Trophoblast cell (in vitro differentiated cells and primary cell): ENCODE results near the gene SPACA6.
A peak's percentile ranks its signal among the peaks of the same experiment; 100 is the strongest.

Source experiments
- DNase-seq, 2 donors: peaks; one replicate each; pipeline ENCODE4 v3.0.0-alpha.2; 2016
- H2AFZ ChIP-seq: 2 replicates; pipeline ENCODE4 v1.6.1; 2013; ENCODE audit warnings: low read length, moderate library complexity, mild to moderate bottlenecking; ENCODE audit not compliant: insufficient read depth, poor library complexity
- H2AK5ac ChIP-seq: 2 replicates; pipeline ENCODE4 v1.6.1; 2013; ENCODE audit warnings: mild to moderate bottlenecking, low read length
- H2BK120ac ChIP-seq: 2 replicates; pipeline ENCODE4 v1.6.1; 2013; ENCODE audit warnings: low read length, mild to moderate bottlenecking, moderate library complexity; ENCODE audit not compliant: insufficient read depth, poor library complexity
- H2BK12ac ChIP-seq: 2 replicates; pipeline ENCODE4 v1.6.1; 2013; ENCODE audit warnings: mild to moderate bottlenecking, low read length, moderate library complexity
- H2BK5ac ChIP-seq: 2 replicates; pipeline ENCODE4 v1.6.1; 2013; ENCODE audit warnings: low read length, low read depth, moderate library complexity, mild to moderate bottlenecking; ENCODE audit not compliant: poor library complexity
- H3K14ac ChIP-seq: 2 replicates; pipeline ENCODE4 v1.6.1; 2013; ENCODE audit warnings: mild to moderate bottlenecking, low read length
- H3K18ac ChIP-seq: 2 replicates; pipeline ENCODE4 v1.6.1; 2013; ENCODE audit warnings: mild to moderate bottlenecking, low read length
- H3K23ac ChIP-seq: 2 replicates; pipeline ENCODE4 v1.6.1; 2013; ENCODE audit warnings: low read length
- H3K27ac ChIP-seq: 2 replicates; pipeline ENCODE4 v1.5.1; 2013; ENCODE audit warnings: low read depth, mild to moderate bottlenecking, inconsistent platforms, low read length, moderate library complexity
- H3K27me3 ChIP-seq: 2 replicates; pipeline ENCODE4 v1.6.1; 2013; ENCODE audit warnings: inconsistent platforms, mild to moderate bottlenecking, low read length, moderate library complexity; ENCODE audit not compliant: insufficient read depth
- H3K36me3 ChIP-seq, 2 experiments: 1 replicate in 1 of 2; 2 replicates in 1 of 2; pipeline ENCODE4 v1.6.1; 2013; ENCODE audit warnings: low read length in 2 of 2, mild to moderate bottlenecking in 2 of 2, moderate library complexity in 1 of 2; ENCODE audit not compliant: insufficient read depth in 2 of 2, control insufficient read depth in 1 of 2
- H3K4ac ChIP-seq: 2 replicates; pipeline ENCODE4 v1.6.1; 2013; ENCODE audit warnings: low read depth, mild to moderate bottlenecking, low read length, moderate library complexity
- H3K4me1 ChIP-seq, 2 experiments: 1 replicate in 1 of 2; 2 replicates in 1 of 2; pipeline ENCODE4 v1.6.1; 2013; ENCODE audit warnings: low read length in 2 of 2, mild to moderate bottlenecking in 2 of 2, moderate library complexity in 1 of 2; ENCODE audit not compliant: insufficient read depth in 2 of 2, control insufficient read depth in 1 of 2
- H3K4me2 ChIP-seq: 2 replicates; pipeline ENCODE4 v1.6.1; 2013; ENCODE audit warnings: inconsistent platforms, mild to moderate bottlenecking, low read length, moderate library complexity
- H3K4me3 ChIP-seq: 2 replicates; pipeline ENCODE4 v1.5.1; 2013; ENCODE audit warnings: mild to moderate bottlenecking, low read depth, low read length, inconsistent platforms
- H3K79me1 ChIP-seq: one replicate; pipeline ENCODE4 v1.6.1; 2013; ENCODE audit warnings: low read length
- H3K79me2 ChIP-seq: 2 replicates; pipeline ENCODE4 v1.6.1; 2013; ENCODE audit warnings: low read length, mild to moderate bottlenecking; ENCODE audit not compliant: control insufficient read depth, insufficient read depth, poor library complexity
- H3K9ac ChIP-seq: 2 replicates; pipeline ENCODE4 v1.6.1; 2013; ENCODE audit warnings: mild to moderate bottlenecking, low read length
- H3K9me3 ChIP-seq: 2 replicates; pipeline ENCODE4 v1.6.1; 2013; ENCODE audit warnings: low read depth, mild to moderate bottlenecking, control low read depth, inconsistent platforms, low read length; ENCODE audit not compliant: insufficient read depth
- H4K12ac ChIP-seq: 2 replicates; pipeline ENCODE4 v1.6.1; 2013; ENCODE audit warnings: low read depth, mild to moderate bottlenecking, low read length, moderate library complexity
- H4K8ac ChIP-seq: 2 replicates; pipeline ENCODE4 v1.6.1; 2013; ENCODE audit warnings: low read depth, mild to moderate bottlenecking, low read length, moderate library complexity
- H4K91ac ChIP-seq: one replicate; pipeline ENCODE4 v1.6.1; 2013; ENCODE audit warnings: low read depth, mild to moderate bottlenecking, low read length, moderate library complexity
- WGBS: extraction: QIAGEN DNeasy Blood & Tissue Kit; methylation state at CpG from one replicate; pipeline ENCODE4 v1.1.7; 2013; ENCODE audit warnings: missing lambda C conversion rate; ENCODE audit not compliant: insufficient read length, insufficient coverage; ENCODE audit errors: extremely low coverage; 5-methylcytosine and 5-hydroxymethylcytosine counted together

SPACA6 gene

DNA sequence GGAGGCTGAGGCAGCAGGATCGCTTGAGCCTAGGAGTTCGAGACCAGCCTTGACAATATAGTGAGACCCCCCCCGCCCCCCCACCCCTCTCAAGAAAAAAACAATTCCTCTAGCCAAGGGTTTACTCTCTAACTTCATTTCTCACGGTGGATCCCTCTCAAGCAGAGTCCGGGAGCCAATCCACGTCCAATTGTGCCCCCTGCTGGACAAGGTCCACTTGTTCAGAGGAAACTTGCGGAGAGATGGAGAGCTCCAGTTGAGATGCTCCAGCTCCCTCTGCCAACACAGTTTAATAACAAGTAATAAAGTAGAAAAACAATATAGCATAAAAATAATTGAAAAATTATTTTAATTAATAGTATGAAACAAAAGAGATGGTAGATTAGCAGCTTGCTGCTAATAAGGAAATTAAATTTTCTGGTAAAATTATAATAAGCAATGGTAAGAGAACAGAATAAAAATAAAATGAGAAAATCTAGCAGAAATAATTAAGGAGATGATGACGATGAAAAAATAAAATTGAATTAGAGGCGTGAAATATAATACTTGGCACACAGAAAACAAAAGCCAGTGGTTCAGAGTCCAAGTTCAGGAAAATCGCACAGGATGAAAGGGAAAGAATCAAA lies 32.0 kb upstream of the SPACA6 start:
- no peaks in the 10 kb centered on the region for H3K36me3 ChIP-seq
- peaks cover 0 to 2% of the 10 kb centered on the region in 2 experiments for H3K4me1 ChIP-seq
- no peak overlapping the region for H4K91ac ChIP-seq
- no peaks in the 10 kb centered on the region for H3K79me1 ChIP-seq
- H3K27me3 ChIP-seq = no peaks in the 10 kb centered on the region
- no peak overlapping the region for H2BK12ac ChIP-seq
- H4K8ac ChIP-seq = no peak overlapping the region
- no peak overlapping the region for H2AFZ ChIP-seq
- H3K9me3 ChIP-seq = no peaks in the 10 kb centered on the region
- no peak overlapping the region for H3K4ac ChIP-seq
- no peak overlapping the region for H3K27ac ChIP-seq
- no peak overlapping the region for H3K4me3 ChIP-seq
- H2BK120ac ChIP-seq = no peak overlapping the region
- no peak overlapping the region for H3K18ac ChIP-seq
- H3K4me2 ChIP-seq = no peak overlapping the region
- H2AK5ac ChIP-seq = no peak overlapping the region
- WGBS = no CpG with 5 or more reads among the region's 10 CpGs
- no peaks in the 10 kb centered on the region for H3K79me2 ChIP-seq
- no peak overlapping the region for H3K9ac ChIP-seq
- H3K23ac ChIP-seq = no peak overlapping the region
- no peak overlapping the region for H4K12ac ChIP-seq
- H3K14ac ChIP-seq = no peak overlapping the region
- peak; percentile 60 to 91 for DNase-seq
- H2BK5ac ChIP-seq = no peak overlapping the region

DNA sequence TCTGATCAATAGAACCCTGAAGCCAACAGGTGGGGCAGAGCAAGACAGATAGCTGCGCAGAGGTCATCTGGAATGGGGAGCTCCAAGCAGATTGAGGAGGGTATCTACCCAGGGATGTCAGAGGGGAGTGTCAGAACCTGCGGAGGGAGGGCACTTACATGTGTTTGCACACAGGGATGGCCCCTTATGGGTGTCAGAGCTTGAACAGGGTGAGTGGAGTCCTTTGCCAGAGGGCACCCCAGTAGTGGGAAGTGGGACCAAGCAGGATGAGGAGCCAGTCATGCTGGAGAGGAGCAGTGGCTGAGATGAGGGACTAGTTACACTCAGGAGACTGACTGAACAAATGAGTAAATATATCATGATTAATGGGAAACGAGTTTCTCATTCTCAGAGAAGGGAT lies 29.5 kb upstream of the SPACA6 start:
- Histone ChIP-seq H3K4ac (no peak overlapping the region), H4K12ac (no peak overlapping the region), H3K14ac (no peak overlapping the region), H2BK12ac (no peak overlapping the region), H3K9ac (no peak overlapping the region), H2AK5ac (no peak overlapping the region), H3K79me2 (no peaks in the 10 kb centered on the region), H3K36me3 (no peaks in the 10 kb centered on the region), H3K4me3 (no peak overlapping the region), H4K91ac (no peak overlapping the region), H3K27ac (no peak overlapping the region), H3K18ac (no peak overlapping the region), H3K23ac (no peak overlapping the region), H3K4me2 (no peak overlapping the region), H3K27me3 (no peaks in the 10 kb centered on the region), H4K8ac (no peak overlapping the region), H2BK120ac (no peak overlapping the region), H3K4me1 (no peaks in the 10 kb centered on the region), H2BK5ac (no peak overlapping the region), H3K79me1 (no peaks in the 10 kb centered on the region), H2AFZ (no peak overlapping the region), H3K9me3 (no peaks in the 10 kb centered on the region)
- DNase-seq = no peak
- no CpG with 5 or more reads among the region's 3 CpGs for WGBS

DNA sequence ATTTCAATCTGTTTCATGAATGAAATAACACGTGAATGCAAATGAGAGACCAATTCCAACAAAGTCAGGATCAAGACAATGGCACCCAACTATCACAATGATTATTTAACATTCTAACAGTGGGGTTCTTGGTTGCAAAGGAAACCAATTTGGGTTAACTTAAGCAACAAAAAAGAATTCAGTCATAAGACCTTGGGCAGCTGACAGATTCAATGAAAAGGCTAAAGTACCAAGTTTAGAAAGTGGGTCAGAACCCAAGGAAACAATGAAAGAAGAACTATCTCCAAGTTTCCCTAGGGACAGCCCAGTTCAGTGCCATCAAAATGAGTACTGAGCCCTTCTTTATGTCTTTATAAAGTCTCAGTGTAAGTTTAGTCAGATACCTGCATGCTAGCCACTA lies 29.0 kb upstream of the SPACA6 start:
- Histone ChIP-seq H3K18ac (no peak overlapping the region), H2AFZ (no peak overlapping the region), H3K27ac (no peak overlapping the region), H2BK12ac (no peak overlapping the region), H3K36me3 (no peaks in the 10 kb centered on the region), H3K4me2 (no peak overlapping the region), H2BK5ac (no peak overlapping the region), H2AK5ac (no peak overlapping the region), H3K4me1 (no peaks in the 10 kb centered on the region), H3K9me3 (no peaks in the 10 kb centered on the region), H3K79me2 (no peaks in the 10 kb centered on the region), H3K23ac (no peak overlapping the region), H2BK120ac (no peak overlapping the region), H3K27me3 (no peaks in the 10 kb centered on the region), H3K4me3 (no peak overlapping the region), H3K9ac (no peak overlapping the region), H4K8ac (no peak overlapping the region), H3K79me1 (no peaks in the 10 kb centered on the region), H3K14ac (no peak overlapping the region), H4K12ac (no peak overlapping the region), H4K91ac (no peak overlapping the region), H3K4ac (no peak overlapping the region)
- WGBS = no CpG with 5 or more reads among the region's 1 CpG
- DNase-seq = no peak

DNA sequence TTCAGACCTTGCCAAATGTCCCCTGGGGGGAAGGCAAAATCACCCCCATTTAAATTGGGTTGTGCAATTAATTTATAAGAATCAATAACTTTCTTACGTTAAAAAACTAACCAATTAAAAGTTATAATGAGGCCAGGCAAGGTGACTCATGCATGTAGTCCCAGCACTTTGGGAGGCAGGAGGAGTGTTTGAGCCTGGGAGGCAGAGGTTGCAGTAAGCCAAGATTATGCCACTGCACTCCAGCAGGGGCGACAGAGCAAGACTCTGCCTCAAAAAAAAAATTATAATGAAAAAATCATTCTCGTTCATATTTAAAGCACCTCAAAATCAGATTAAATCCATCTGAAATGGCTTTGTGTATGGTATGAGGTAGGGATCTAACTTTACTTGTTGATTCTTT lies 28.1 kb upstream of the SPACA6 start:
- Histone ChIP-seq H4K91ac (no peak overlapping the region), H2BK12ac (no peak overlapping the region), H3K9me3 (no peaks in the 10 kb centered on the region), H3K27me3 (no peaks in the 10 kb centered on the region), H3K27ac (no peak overlapping the region), H3K9ac (no peak overlapping the region), H3K18ac (no peak overlapping the region), H2AK5ac (no peak overlapping the region), H2BK5ac (no peak overlapping the region), H4K12ac (no peak overlapping the region), H3K79me1 (no peaks in the 10 kb centered on the region), H3K4ac (no peak overlapping the region), H3K14ac (no peak overlapping the region), H3K23ac (no peak overlapping the region), H3K36me3 (no peaks in the 10 kb centered on the region), H3K4me3 (no peak overlapping the region), H3K4me1 (no peaks in the 10 kb centered on the region), H4K8ac (no peak overlapping the region), H3K79me2 (no peaks in the 10 kb centered on the region), H2AFZ (no peak overlapping the region), H3K4me2 (no peak overlapping the region), H2BK120ac (no peak overlapping the region)
- DNase-seq = no peak
- WGBS = no CpG with 5 or more reads among the region's 3 CpGs
